Measurements from ENCODE around the gene RRP8.

DNA sequence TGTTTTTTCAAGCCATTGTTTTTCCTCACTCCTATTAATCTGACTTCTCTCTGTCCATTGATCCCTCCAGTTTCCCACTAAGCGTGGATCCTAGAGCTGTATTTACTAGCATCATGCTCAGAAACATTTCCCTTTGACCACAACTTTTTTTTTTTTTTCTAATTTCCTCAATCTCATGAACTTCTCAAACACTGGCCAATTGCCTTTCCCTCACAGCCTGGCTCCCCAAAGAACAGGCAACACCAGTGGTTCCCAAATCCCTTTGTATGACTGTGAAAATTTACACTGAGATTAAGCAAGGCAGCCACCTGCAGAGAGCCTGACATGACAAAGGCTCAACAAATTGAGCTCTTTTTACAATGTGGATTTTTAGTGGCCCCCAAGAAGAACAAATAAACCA lies 17.2 kb upstream of the RRP8 start:
- TF ChIP-seq FOXM1 (IDR thresholded peaks at IDR 0.05; ENCODE audit: borderline replicate concordance, low read depth) (no peak), CREB1 (IDR thresholded peaks at IDR 0.05; ENCODE audit: low read depth) (no peak), YY1 (IDR thresholded peaks at IDR 0.05; ENCODE audit: low read depth) (no peak), CEBPB (IDR thresholded peaks at IDR 0.05) (no peak)

Data from Ishikawa (cell line).